ENCODE results near the gene OSBPL3.

GRCh38 chr7:24862461-24862860 is 117.5 kb downstream of the OSBPL3 start:
- TF ChIP-seq CTCF (IDR thresholded peaks at IDR 0.05; ENCODE audit: low read depth, low read length, missing input control) = no peak
- TF ChIP-seq GABPA (IDR thresholded peaks at IDR 0.05 in 1 of 2, conservative IDR thresholded peaks at IDR 0.05 in 1 of 2) = no peak
- TF ChIP-seq YY1 (IDR thresholded peaks at IDR 0.05) = no peak
- TF ChIP-seq EGR1 (IDR thresholded peaks at IDR 0.05; ENCODE audit: low read depth in 2 of 2) = no peak

All from liver (tissue), 3 donors.